H1 (cell line): Measurements from ENCODE around the gene OR2J2. TPM values are rescaled to one million over a fixed set of nuclear protein-coding genes. Genes with fewer than 3 reads are reported as not detected.

ENCODE experiments used
- CTCF ChIA-PET: fragments of 300-600 bp; sonication (Branson Sonifier 250); formaldehyde crosslinking; loops from one replicate; lab custom pipeline; 2021; ENCODE audit not compliant: partially characterized antibody; lab: Charles Lee
- POLR2A ChIA-PET: fragments of 300-600 bp; sonication (Branson Sonifier 250); formaldehyde crosslinking; loops from one replicate; lab custom pipeline; 2021; ENCODE audit warnings: inconsistent platforms; ENCODE audit not compliant: partially characterized antibody; lab: Charles Lee
- DNase-seq, 2 experiments: peaks; one replicate each; pipeline versions ENCODE4 v3.0.0 to v3.0.0-alpha.2; 2010 to 2022; ENCODE audit warnings: low spot score in 2 of 2, low read depth in 1 of 2, mixed read lengths in 1 of 2
- FAIRE-seq: peaks from 2 replicates; lab custom pipeline; 2011; peaks lifted over from hg19 to GRCh38; lab: Jason Lieb, UNC
- H2AFZ ChIP-seq: 2 replicates; pipeline ENCODE4 v1.8.1; 2012; ENCODE audit warnings: low read length, inconsistent platforms
- H2AK5ac ChIP-seq: 2 replicates; pipeline ENCODE4 v1.6.1; 2013; ENCODE audit warnings: low read depth, low read length
- H2BK120ac ChIP-seq: replicated peaks from 2 replicates; pipeline ENCODE3; 2013; ENCODE audit warnings: low read depth, low read length, inconsistent platforms
- H2BK12ac ChIP-seq: 2 replicates; pipeline ENCODE4 v1.6.1; 2013; ENCODE audit warnings: low read depth, low read length
- H2BK15ac ChIP-seq: 2 replicates; pipeline ENCODE4 v1.6.1; 2013; ENCODE audit warnings: low read length
- H2BK20ac ChIP-seq: 2 replicates; pipeline ENCODE4 v1.6.1; 2013; ENCODE audit warnings: low read length
- H2BK5ac ChIP-seq: 2 replicates; pipeline ENCODE4 v1.6.1; 2013; ENCODE audit warnings: low read depth, low read length
- H3K14ac ChIP-seq: 2 replicates; pipeline ENCODE4 v1.6.1; 2013; ENCODE audit warnings: inconsistent platforms; ENCODE audit not compliant: insufficient read length
- H3K18ac ChIP-seq: 2 replicates; pipeline ENCODE4 v1.6.1; 2013; ENCODE audit warnings: low read length; ENCODE audit errors: extremely low read depth
- H3K23ac ChIP-seq: 2 replicates; pipeline ENCODE4 v1.6.1; 2013; ENCODE audit warnings: inconsistent platforms; ENCODE audit not compliant: insufficient read length
- H3K23me2 ChIP-seq: 2 replicates; pipeline ENCODE4 v1.6.1; 2013; ENCODE audit warnings: low read depth, low read length
- H3K27ac ChIP-seq: 2 replicates; pipeline ENCODE4 v1.6.1; 2011; ENCODE audit warnings: low read depth, low read length, inconsistent platforms
- H3K27me3 ChIP-seq, 4 experiments: replicated peaks in 1 of 4; 1 replicate in 1 of 4; 2 replicates in 3 of 4; pipeline versions ENCODE4 v1.6.1 to v1.8.1; 2011 to 2013; ENCODE audit warnings: low read length in 3 of 4, mild to moderate bottlenecking in 3 of 4, inconsistent platforms in 2 of 4, mixed read lengths in 2 of 4, moderate library complexity in 1 of 4; ENCODE audit not compliant: control insufficient read depth in 3 of 4, insufficient read depth in 3 of 4; ENCODE audit errors: extremely low read depth in 1 of 4
- H3K36me3 ChIP-seq, 4 experiments: 2 replicates each; pipeline versions ENCODE4 v1.6.1 to v1.8.1; 2011 to 2013; ENCODE audit warnings: mild to moderate bottlenecking in 4 of 4, low read length in 3 of 4, moderate library complexity in 2 of 4, control low read depth in 1 of 4, inconsistent platforms in 1 of 4; ENCODE audit not compliant: insufficient read depth in 4 of 4, control insufficient read depth in 2 of 4
- H3K4ac ChIP-seq: replicated peaks from 2 replicates; pipeline ENCODE3; 2013; ENCODE audit warnings: low read length, low read depth, mixed read lengths, inconsistent platforms; ENCODE audit not compliant: insufficient read length
- H3K4me1 ChIP-seq, 4 experiments: replicated peaks in 1 of 4; 1 replicate in 1 of 4; 2 replicates in 3 of 4; pipeline versions ENCODE4 v1.6.1 to v1.8.1; 2011 to 2013; ENCODE audit warnings: low read length in 3 of 4, inconsistent platforms in 2 of 4, mixed read lengths in 1 of 4; ENCODE audit not compliant: insufficient read depth in 4 of 4, control insufficient read depth in 3 of 4
- H3K4me2 ChIP-seq, 2 experiments: 2 replicates each; pipeline versions ENCODE4 v1.6.1 to v1.8.1; 2011 to 2013; ENCODE audit warnings: low read depth in 2 of 2, low read length in 2 of 2, control low read depth in 1 of 2, inconsistent platforms in 1 of 2, mild to moderate bottlenecking in 1 of 2; ENCODE audit not compliant: insufficient read depth in 1 of 2
- H3K4me3 ChIP-seq, 4 experiments: fragments of 200-600, 300-600 bp in 1 of 4; sonication (generic), shearing (Covaris generic), sonication (Bioruptor Twin) in 1 of 4; 2 replicates each; pipeline versions ENCODE4 v1.5.1 to v1.8.1; 2011 to 2016; ENCODE audit warnings: low read length in 4 of 4, low read depth in 3 of 4, control low read depth in 2 of 4, inconsistent platforms in 2 of 4, mild to moderate bottlenecking in 2 of 4, mixed read lengths in 1 of 4, moderate library complexity in 1 of 4; ENCODE audit not compliant: insufficient read depth in 2 of 4; ENCODE audit errors: extremely low read depth in 1 of 4
- H3K56ac ChIP-seq: replicated peaks from 2 replicates; pipeline ENCODE3; 2013; ENCODE audit warnings: low read depth, mild to moderate bottlenecking, mixed read lengths, low read length, inconsistent platforms; ENCODE audit not compliant: insufficient read length
- H3K79me1 ChIP-seq: 2 replicates; pipeline ENCODE4 v1.6.1; 2013; ENCODE audit warnings: low read depth, low read length, control low read depth
- H3K79me2 ChIP-seq, 2 experiments: 2 replicates each; pipeline versions ENCODE4 v1.6.1 to v1.8.1; 2012 to 2013; ENCODE audit warnings: low read length in 2 of 2, mild to moderate bottlenecking in 2 of 2, inconsistent platforms in 1 of 2; ENCODE audit not compliant: insufficient read depth in 2 of 2, control insufficient read depth in 1 of 2
- H3K9ac ChIP-seq, 4 experiments: replicated peaks in 1 of 4; 1 replicate in 1 of 4; 2 replicates in 3 of 4; pipeline versions ENCODE4 v1.6.1 to v1.8.1; 2011 to 2013; ENCODE audit warnings: low read depth in 3 of 4, low read length in 3 of 4, control low read depth in 2 of 4, mild to moderate bottlenecking in 2 of 4, moderate library complexity in 2 of 4, inconsistent platforms in 1 of 4; ENCODE audit errors: extremely low read depth in 1 of 4
- H3K9me3 ChIP-seq, 2 experiments: 2 replicates each; pipeline versions ENCODE4 v1.6.1 to v1.8.1; 2012 to 2013; ENCODE audit warnings: mild to moderate bottlenecking in 2 of 2, moderate library complexity in 2 of 2, control low read depth in 1 of 2, inconsistent platforms in 1 of 2, low read depth in 1 of 2, low read length in 1 of 2, mixed read lengths in 1 of 2; ENCODE audit not compliant: insufficient read depth in 2 of 2
- H4K20me1 ChIP-seq, 2 experiments: replicated peaks in 1 of 2; 2 replicates each; pipeline versions ENCODE3 to v1.8.1; 2011 to 2013; ENCODE audit warnings: inconsistent platforms in 2 of 2, low read length in 2 of 2, mild to moderate bottlenecking in 1 of 2; ENCODE audit not compliant: insufficient read depth in 2 of 2, control insufficient read depth in 1 of 2
- H4K5ac ChIP-seq: 2 replicates; pipeline ENCODE4 v1.6.1; 2013; ENCODE audit warnings: low read length, low read depth, mixed read lengths, inconsistent platforms; ENCODE audit not compliant: insufficient read length
- H4K8ac ChIP-seq: 2 replicates; pipeline ENCODE4 v1.8.0; 2013; ENCODE audit warnings: mild to moderate bottlenecking, moderate library complexity, low read length, inconsistent platforms; ENCODE audit not compliant: insufficient read depth; ENCODE audit errors: extremely low read depth
- H4K91ac ChIP-seq: replicated peaks from 2 replicates; pipeline ENCODE3; 2013; ENCODE audit warnings: low read length, mixed read lengths, inconsistent platforms; ENCODE audit not compliant: insufficient read length
- ASH2L ChIP-seq: fragments of 200-600, 300-600 bp; sonication (generic); IDR thresholded peaks from one replicate; pipeline ENCODE4 v1.7.1; 2017; ENCODE audit warnings: low read length
- BACH1 ChIP-seq: IDR thresholded peaks from 2 replicates; pipeline ENCODE4 v1.6.1; 2012; ENCODE audit warnings: low read length, improper control_type of control experiment
- CREB1 ChIP-seq: IDR thresholded peaks from 2 replicates; pipeline ENCODE4 v1.6.1; 2012; ENCODE audit warnings: inconsistent platforms
- GTF2F1 ChIP-seq: IDR thresholded peaks from 2 replicates; pipeline ENCODE4 v1.6.1; 2012; ENCODE audit warnings: low read depth, low read length, improper control_type of control experiment, borderline replicate concordance
- POLR2AphosphoS5 ChIP-seq: IDR thresholded peaks from 2 replicates; pipeline ENCODE4 v1.6.1; 2011; ENCODE audit warnings: low read depth, low read length
- SIN3A ChIP-seq, 2 experiments: IDR thresholded peaks in 1 of 2; conservative IDR thresholded peaks in 1 of 2; 2 replicates each; pipeline ENCODE4 v1.6.1; 2011 to 2012; ENCODE audit warnings: low read length in 2 of 2, improper control_type of control experiment in 1 of 2, low read depth in 1 of 2, mild to moderate bottlenecking in 1 of 2
- SP1 ChIP-seq: IDR thresholded peaks from 2 replicates; pipeline ENCODE4 v1.6.1; 2011; ENCODE audit warnings: low read depth, low read length
- SP2 ChIP-seq: IDR thresholded peaks from 2 replicates; pipeline ENCODE4 v1.6.1; 2012; ENCODE audit warnings: mild to moderate bottlenecking, low read length, inconsistent platforms
- SP4 ChIP-seq: IDR thresholded peaks from 2 replicates; pipeline ENCODE4 v1.6.1; 2012; ENCODE audit warnings: low read length, inconsistent platforms
- TEAD4 ChIP-seq: IDR thresholded peaks from 2 replicates; pipeline ENCODE4 v1.6.1; 2012; ENCODE audit warnings: low read depth, low read length, inconsistent platforms, mixed read lengths
- ZNF274 ChIP-seq: IDR thresholded peaks from 2 replicates; pipeline ENCODE4 v1.7.0; 2012; ENCODE audit warnings: low read length, borderline replicate concordance; ENCODE audit errors: extremely low read depth
- WGBS, 2 experiments: shearing (Covaris generic) in 1 of 2; methylation state at CpG; one replicate each; pipeline versions ENCODE4 v1.1.6 to v1.1.7; 2013 to 2015; ENCODE audit warnings: low lambda C conversion rate in 2 of 2, mixed read lengths in 2 of 2, inconsistent platforms in 1 of 2, low coverage in 1 of 2, missing lambda C conversion rate in 1 of 2; ENCODE audit not compliant: insufficient replicate concordance in 2 of 2, insufficient coverage in 1 of 2, insufficient read length in 1 of 2; ENCODE audit errors: extremely low coverage in 1 of 2, missing lambda C conversion rate in 1 of 2; 5-methylcytosine and 5-hydroxymethylcytosine counted together
- polyA plus RNA-seq, 7 experiments: library from polyadenylated mRNA; depleted of rRNA in 3 of 7; stranded (reverse) in 5 of 7; unstranded in 2 of 7; fragments of >200 nt in 5 of 7; fragments of 200-250 nt in 2 of 7; gene quantifications; 1 replicate in 5 of 7; 2 replicates in 1 of 7; 4 replicates in 1 of 7; pipeline versions ENCODE4 v1.2.1 to v1.2.3, GENCODE V29; 2011 to 2013; ENCODE audit warnings: missing spikeins in 2 of 7, mixed read lengths in 2 of 7
- total RNA-seq: library from RNA; stranded (reverse); fragmentation: NEBNext Ultra II Directional; extraction: Animal tissue kit (Norgen Biotek cat#: 25700); gene quantifications from 2 replicates; pipeline ENCODE4 v1.2.1, GENCODE V29; 2021
- TF ChIP-seq, protein P1 (sequence below): IDR thresholded peaks from 2 replicates; pipeline ENCODE4 v1.6.1; 2011; ENCODE audit warnings: low read depth, mild to moderate bottlenecking, low read length; ENCODE audit not compliant: insufficient read depth

The OR2J2 gene
- total and polyA plus RNA-seq, 2 of the 8 experiments (the other 6 are each of a cell fraction or from before 2014, with no cell fraction given) = not detected

GRCh38 chr6:29201966-29202365 is 31.3 kb downstream of the OR2J2 start:
- Histone ChIP-seq H4K5ac (no peak overlapping the region), H3K4ac (no peak overlapping the region), H2BK120ac (no peak overlapping the region), H3K27ac (no peak overlapping the region), H2BK20ac (no peak overlapping the region), H2AK5ac (no peak overlapping the region), H4K20me1 (no peaks in the 10 kb centered on the region), H3K9me3 (peaks cover 13 to 16% of the 10 kb centered on the region in 2 experiments; a peak in 2 of 4 replicates), H4K8ac (no peak overlapping the region), H3K18ac (no peak overlapping the region), H3K79me1 (no peaks in the 10 kb centered on the region), H3K79me2 (no peaks in the 10 kb centered on the region), H3K14ac (no peak overlapping the region), H4K91ac (no peak overlapping the region), H3K56ac (no peak overlapping the region), H2BK12ac (no peak overlapping the region), H3K27me3 (no peaks in the 10 kb centered on the region), H2BK15ac (no peak overlapping the region), H3K4me3 (no peak overlapping the region), H3K23me2 (no peaks in the 10 kb centered on the region), H2AFZ (no peak overlapping the region), H3K23ac (no peak overlapping the region), H3K4me1 (no peaks in the 10 kb centered on the region), H3K4me2 (no peak overlapping the region), H3K9ac (no peak overlapping the region), H2BK5ac (no peak overlapping the region), H3K36me3 (no peaks in the 10 kb centered on the region)
- 94% methylated on average over 3 of the region's 3 CpGs; no CpG with 5 or more reads in 1 of the 2 experiments for whole genome bisulfite sequencing, 2 experiments
- no peak for TF ChIP-seq TEAD4
- TF ChIP-seq SP4 = no peak
- no peak for TF ChIP-seq SP2
- TF ChIP-seq BACH1 = no peak
- TF ChIP-seq, protein P1, sequence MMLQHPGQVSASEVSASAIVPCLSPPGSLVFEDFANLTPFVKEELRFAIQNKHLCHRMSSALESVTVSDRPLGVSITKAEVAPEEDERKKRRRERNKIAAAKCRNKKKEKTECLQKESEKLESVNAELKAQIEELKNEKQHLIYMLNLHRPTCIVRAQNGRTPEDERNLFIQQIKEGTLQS = no peak
- TF ChIP-seq CREB1 = no peak
- no peak for TF ChIP-seq SP1
- TF ChIP-seq POLR2AphosphoS5 = no peak
- TF ChIP-seq GTF2F1 = no peak
- no peak for TF ChIP-seq ASH2L
- no peak for TF ChIP-seq ZNF274
- TF ChIP-seq SIN3A (conservative IDR thresholded peaks at IDR 0.05 in 1 of 2, IDR thresholded peaks at IDR 0.05 in 1 of 2; ENCODE audit: low read depth in 1 of 2, low read length in 2 of 2) = no peak
- DNase-seq (no peak), FAIRE-seq (no peak)
- ChIA-PET CTCF (no interaction called here), POLR2A (no interaction called here)
